Measurements from ENCODE around the gene NPSR1. TPM values are rescaled to one million over a fixed set of nuclear protein-coding genes. Genes with fewer than 3 reads are reported as not detected.

The NPSR1 gene
- total RNA-seq, 1 experiment from 2014 or later: not detected

DNA sequence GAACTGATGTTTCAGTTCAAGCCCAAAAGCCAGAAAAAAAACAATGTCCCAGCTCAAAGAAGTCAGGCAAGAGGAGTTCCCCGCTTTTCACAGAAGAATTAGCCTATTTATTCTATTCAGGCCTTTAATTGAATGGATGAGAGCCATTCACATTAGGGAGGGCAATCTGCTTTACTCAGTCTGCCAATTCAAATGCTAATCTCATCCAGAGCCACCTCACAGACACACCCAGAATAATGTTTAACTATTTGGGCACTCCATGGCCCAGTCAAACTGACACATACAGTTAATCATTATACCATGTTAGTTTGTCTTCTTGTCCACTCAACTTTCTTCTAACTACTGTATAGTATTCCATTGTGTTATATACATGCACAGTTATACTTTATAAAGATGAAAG is 2.6 kb upstream of the NPSR1 start:
- Mint-ChIP-seq H3K27ac (peak overlapping the region; percentile 12 to 87 (median 65); a peak in 2 of 7 replicates), H3K36me3 (ENCODE audit: insufficient read depth in 1 of 3, low read depth in 3 of 3) (peaks cover 1 to 17% (median 2%) of the 10 kb centered on the region in 3 experiments; a peak in 5 of 7 replicates), H3K27me3 (ENCODE audit: low read depth) (peaks cover 14% of the 10 kb centered on the region), H3K9me3 (peaks cover 8 to 9% of the 10 kb centered on the region in 2 experiments), H3K4me1 (peaks cover 64 to 67% of the 10 kb centered on the region in 2 experiments), H3K4me3 (no peak overlapping the region)
- H3T11ph ChIP-seq (ENCODE audit: low read length): no peak overlapping the region
- H4K5ac ChIP-seq (ENCODE audit: insufficient read length, low read depth, low read length): no peak overlapping the region
- no peaks in the 10 kb centered on the region for H3K9me3 ChIP-seq (ENCODE audit: control insufficient read depth, low read depth, low read length)
- H3K27ac ChIP-seq (ENCODE audit: insufficient read length, low read depth, low read length): no peak overlapping the region
- no peak overlapping the region for H2BK5ac ChIP-seq (ENCODE audit: insufficient read length, low read length)
- H4K20me1 ChIP-seq (ENCODE audit: control insufficient read depth, insufficient read depth, insufficient read length): no peaks in the 10 kb centered on the region
- H3K79me2 ChIP-seq (ENCODE audit: insufficient read depth, low read length): no peaks in the 10 kb centered on the region
- H2BK12ac ChIP-seq (ENCODE audit: insufficient read length, low read depth, low read length): no peak overlapping the region
- no peak overlapping the region for H4K8ac ChIP-seq (replicated peaks; ENCODE audit: insufficient read length, low read depth, low read length)
- H3K4me2 ChIP-seq (ENCODE audit: insufficient read depth, insufficient read length, low read length): no peak overlapping the region
- H3K23me2 ChIP-seq (ENCODE audit: insufficient read length, low read depth, low read length, poor library complexity, severe bottlenecking): no peaks in the 10 kb centered on the region
- H2BK15ac ChIP-seq (ENCODE audit: low read depth, low read length): no peak overlapping the region
- no peak overlapping the region for H3K4ac ChIP-seq (ENCODE audit: low read depth, low read length)
- no peaks in the 10 kb centered on the region; the same call in 1 of the 2 replicates for H3K27me3 ChIP-seq (ENCODE audit: insufficient read depth, low read length)
- no peak overlapping the region for H3K18ac ChIP-seq (ENCODE audit: insufficient read length, low read depth, low read length)
- DNase-seq: no peak
- TF ChIP-seq, protein P1, sequence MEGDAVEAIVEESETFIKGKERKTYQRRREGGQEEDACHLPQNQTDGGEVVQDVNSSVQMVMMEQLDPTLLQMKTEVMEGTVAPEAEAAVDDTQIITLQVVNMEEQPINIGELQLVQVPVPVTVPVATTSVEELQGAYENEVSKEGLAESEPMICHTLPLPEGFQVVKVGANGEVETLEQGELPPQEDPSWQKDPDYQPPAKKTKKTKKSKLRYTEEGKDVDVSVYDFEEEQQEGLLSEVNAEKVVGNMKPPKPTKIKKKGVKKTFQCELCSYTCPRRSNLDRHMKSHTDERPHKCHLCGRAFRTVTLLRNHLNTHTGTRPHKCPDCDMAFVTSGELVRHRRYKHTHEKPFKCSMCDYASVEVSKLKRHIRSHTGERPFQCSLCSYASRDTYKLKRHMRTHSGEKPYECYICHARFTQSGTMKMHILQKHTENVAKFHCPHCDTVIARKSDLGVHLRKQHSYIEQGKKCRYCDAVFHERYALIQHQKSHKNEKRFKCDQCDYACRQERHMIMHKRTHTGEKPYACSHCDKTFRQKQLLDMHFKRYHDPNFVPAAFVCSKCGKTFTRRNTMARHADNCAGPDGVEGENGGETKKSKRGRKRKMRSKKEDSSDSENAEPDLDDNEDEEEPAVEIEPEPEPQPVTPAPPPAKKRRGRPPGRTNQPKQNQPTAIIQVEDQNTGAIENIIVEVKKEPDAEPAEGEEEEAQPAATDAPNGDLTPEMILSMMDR (conservative IDR thresholded peaks at IDR 0.05): no peak
- H3K79me1 ChIP-seq (ENCODE audit: insufficient read depth, low read depth, low read length, poor library complexity, severe bottlenecking): no peaks in the 10 kb centered on the region
- no peak overlapping the region for H2BK20ac ChIP-seq (ENCODE audit: low read depth, low read length, poor library complexity, severe bottlenecking)
- no peak overlapping the region for H3K9ac ChIP-seq (ENCODE audit: extremely low read depth, insufficient read length, low read length)
- H2AK5ac ChIP-seq (ENCODE audit: insufficient read length, low read length): no peak overlapping the region
- no peak overlapping the region for H3K14ac ChIP-seq (ENCODE audit: insufficient read depth, low read length)
- no peak overlapping the region for H2BK120ac ChIP-seq (ENCODE audit: low read depth, low read length, poor library complexity, severe bottlenecking)
- no peak overlapping the region for H3K56ac ChIP-seq (ENCODE audit: insufficient read length, low read depth, low read length)
- no peak overlapping the region for H3K23ac ChIP-seq (ENCODE audit: insufficient read length, low read depth, low read length)
- WGBS (ENCODE audit: extremely low coverage, insufficient read length, low lambda C conversion rate): no CpG with 5 or more reads among the region's 1 CpG
- H2AFZ ChIP-seq (ENCODE audit: low read length): no peak overlapping the region
- H4K91ac ChIP-seq (ENCODE audit: insufficient read length, low read depth, low read length): no peak overlapping the region
- H3K4me1 ChIP-seq (ENCODE audit: insufficient read depth, low read length): peaks cover 6% of the 10 kb centered on the region; the same call in 1 of the 2 replicates
